ENCODE data around the gene TM9SF1. TPM values are rescaled to one million over a fixed set of nuclear protein-coding genes. Genes with fewer than 3 reads are reported as not detected.
A peak's percentile ranks its signal among the peaks of the same experiment; 100 is the strongest.

The TM9SF1 gene
- total and polyA plus RNA-seq, 2 of the 13 experiments (the other 11 are each of a cell fraction or from before 2014, with no cell fraction given): 83.2 to 110 TPM

GRCh38 chr14:24188251-24189058, 6.8 kb downstream of the TM9SF1 start, which contains the start of gene IPO4:
TSS of gene IPO4 (minus strand) at chr14:24188816. CDS start at chr14:24188787, 29 bp downstream.
- BruUV-seq (replicated peaks): TSS peak; percentile 76
- FAIRE-seq: peak; percentile 97
- peak; percentile 100 for DNase-seq (ENCODE audit: low spot score)
- ChIA-PET CTCF (ENCODE audit: low intra/inter-chr PET ratio, low total read pairs) (no interaction called here), POLR2A (interaction anchor here (0.6 to 6.4 kb wide), 40 partner anchors 10 to 1094 kb away, joined by 3 to 65 read pairs (median 6); partner anchors contain the start of genes ACIN1, C14orf119, CARMIL3 and CHMP4A)
- no peaks in the 10 kb centered on the region for H4K20me1 ChIP-seq (ENCODE audit: insufficient read depth, low read length)
- no peaks in the 10 kb centered on the region for H3K9me3 ChIP-seq (ENCODE audit: low read length)
- 1% methylated on average over 65 of the region's 65 CpGs for WGBS (ENCODE audit: low lambda C conversion rate)
- H3K36me3 ChIP-seq (replicated peaks in 1 of 2; ENCODE audit: control insufficient read depth in 1 of 2, insufficient read depth in 2 of 2, low read length in 2 of 2): peaks cover 60 to 70% of the 10 kb centered on the region in 2 experiments
- intact Hi-C loops (cut with micrococcal nuclease; ENCODE audit: unreplicated experiment) (loop anchor here (1.0 to 2.0 kb wide), 5 partner anchors 27 to 74 kb away; partner anchors contain the start of genes DCAF11, GMPR2, IRF9 and NEDD8), in situ Hi-C loops (cut with HindIII; ENCODE audit: extremely low pct_ligation_motif_present, low pct_unique_long_range_greater_than_20kb) (no loop called here)
- peak within 1 kb of the TSS; percentile 64 for H3K27ac ChIP-seq (ENCODE audit: extremely low read length, insufficient read depth, low read length)
- H3K4me1 ChIP-seq (ENCODE audit: insufficient read depth, low read length): peaks cover 42% of the 10 kb centered on the region
- H3K27me3 ChIP-seq (ENCODE audit: control insufficient read depth in 1 of 2, insufficient read depth in 2 of 2, low read length in 2 of 2): no peaks in the 10 kb centered on the region
- peak; percentile 88 for ATAC-seq
- peak within 1 kb of the TSS; percentile 70 to 92 (median 77) for H3K4me3 ChIP-seq (replicated peaks in 1 of 3; ENCODE audit: insufficient read depth in 1 of 3, low read depth in 2 of 3, low read length in 3 of 3)
- no peak within 1 kb of the TSS for H2AFZ ChIP-seq (ENCODE audit: low read length)
- H3K79me2 ChIP-seq (ENCODE audit: insufficient read depth, low read length): peaks cover 24% of the 10 kb centered on the region
- H3K4me2 ChIP-seq (ENCODE audit: low read depth, low read length): peak within 1 kb of the TSS; percentile 96
- peak within 1 kb of the TSS; percentile 84 for H3K9ac ChIP-seq (ENCODE audit: insufficient read depth, low read depth, low read length)
- TF ChIP-seq POLR2G (IDR thresholded peaks at IDR 0.05; ENCODE audit: low read depth, low read length): peak; percentile 100
- peak; percentile 85 for TF ChIP-seq SOX5 (CRISPR knock-in tag; IDR thresholded peaks at IDR 0.05; ENCODE audit: borderline replicate concordance)
- TF ChIP-seq HOXA3 (CRISPR knock-in tag; IDR thresholded peaks at IDR 0.05): peak; percentile 97
- peak; percentile 98 for TF ChIP-seq ARID3A (IDR thresholded peaks at IDR 0.05; ENCODE audit: low read depth, low read length)
- TF ChIP-seq MAFK (conservative IDR thresholded peaks at IDR 0.05 in 1 of 2, IDR thresholded peaks at IDR 0.05 in 1 of 2; ENCODE audit: low read length in 2 of 2): no peak
- TF ChIP-seq ZNF337 (CRISPR knock-in tag; IDR thresholded peaks at IDR 0.05; ENCODE audit: borderline replicate concordance, low read depth): peak; percentile 99; the same call in 1 of the 2 replicates
- TF ChIP-seq ARNT (IDR thresholded peaks at IDR 0.05): no peak
- peak; percentile 9 for TF ChIP-seq ZFP36 (IDR thresholded peaks at IDR 0.05; ENCODE audit: borderline replicate concordance, low read depth, low read length, partially characterized antibody)
- TF ChIP-seq ZNF331 (CRISPR knock-in tag; IDR thresholded peaks at IDR 0.05): peak; percentile 99
- TF ChIP-seq SCMH1 (CRISPR knock-in tag; IDR thresholded peaks at IDR 0.05; ENCODE audit: borderline replicate concordance): no peak
- no peak for TF ChIP-seq FOXO4 (CRISPR knock-in tag; conservative IDR thresholded peaks at IDR 0.05)
- peak; percentile 76 for TF ChIP-seq HIC2 (CRISPR knock-in tag; IDR thresholded peaks at IDR 0.05; ENCODE audit: low read depth)
- TF ChIP-seq MAF1 (CRISPR knock-in tag; IDR thresholded peaks at IDR 0.05; ENCODE audit: borderline replicate concordance): peak; percentile 89
- TF ChIP-seq GABPA (IDR thresholded peaks at IDR 0.05; ENCODE audit: low read depth, low read length): no peak
- TF ChIP-seq GABPA (CRISPR knock-in tag; IDR thresholded peaks at IDR 0.05; ENCODE audit: low read depth): no peak
- TF ChIP-seq EZH2 (conservative IDR thresholded peaks at IDR 0.05; ENCODE audit: low read depth, low read length): no peak
- peak; percentile 96 for TF ChIP-seq IKZF4 (CRISPR knock-in tag; IDR thresholded peaks at IDR 0.05; ENCODE audit: borderline replicate concordance, low read depth, not compliant biosample characterization)
- peak; percentile 96 for TF ChIP-seq ZFY (CRISPR knock-in tag; IDR thresholded peaks at IDR 0.05)
